ENCODE data around the gene FOCAD. TPM values are rescaled to one million over a fixed set of nuclear protein-coding genes. Genes with fewer than 3 reads are reported as not detected.
A peak's percentile ranks its signal among the peaks of the same experiment; 100 is the strongest.

Gene FOCAD, protein sequence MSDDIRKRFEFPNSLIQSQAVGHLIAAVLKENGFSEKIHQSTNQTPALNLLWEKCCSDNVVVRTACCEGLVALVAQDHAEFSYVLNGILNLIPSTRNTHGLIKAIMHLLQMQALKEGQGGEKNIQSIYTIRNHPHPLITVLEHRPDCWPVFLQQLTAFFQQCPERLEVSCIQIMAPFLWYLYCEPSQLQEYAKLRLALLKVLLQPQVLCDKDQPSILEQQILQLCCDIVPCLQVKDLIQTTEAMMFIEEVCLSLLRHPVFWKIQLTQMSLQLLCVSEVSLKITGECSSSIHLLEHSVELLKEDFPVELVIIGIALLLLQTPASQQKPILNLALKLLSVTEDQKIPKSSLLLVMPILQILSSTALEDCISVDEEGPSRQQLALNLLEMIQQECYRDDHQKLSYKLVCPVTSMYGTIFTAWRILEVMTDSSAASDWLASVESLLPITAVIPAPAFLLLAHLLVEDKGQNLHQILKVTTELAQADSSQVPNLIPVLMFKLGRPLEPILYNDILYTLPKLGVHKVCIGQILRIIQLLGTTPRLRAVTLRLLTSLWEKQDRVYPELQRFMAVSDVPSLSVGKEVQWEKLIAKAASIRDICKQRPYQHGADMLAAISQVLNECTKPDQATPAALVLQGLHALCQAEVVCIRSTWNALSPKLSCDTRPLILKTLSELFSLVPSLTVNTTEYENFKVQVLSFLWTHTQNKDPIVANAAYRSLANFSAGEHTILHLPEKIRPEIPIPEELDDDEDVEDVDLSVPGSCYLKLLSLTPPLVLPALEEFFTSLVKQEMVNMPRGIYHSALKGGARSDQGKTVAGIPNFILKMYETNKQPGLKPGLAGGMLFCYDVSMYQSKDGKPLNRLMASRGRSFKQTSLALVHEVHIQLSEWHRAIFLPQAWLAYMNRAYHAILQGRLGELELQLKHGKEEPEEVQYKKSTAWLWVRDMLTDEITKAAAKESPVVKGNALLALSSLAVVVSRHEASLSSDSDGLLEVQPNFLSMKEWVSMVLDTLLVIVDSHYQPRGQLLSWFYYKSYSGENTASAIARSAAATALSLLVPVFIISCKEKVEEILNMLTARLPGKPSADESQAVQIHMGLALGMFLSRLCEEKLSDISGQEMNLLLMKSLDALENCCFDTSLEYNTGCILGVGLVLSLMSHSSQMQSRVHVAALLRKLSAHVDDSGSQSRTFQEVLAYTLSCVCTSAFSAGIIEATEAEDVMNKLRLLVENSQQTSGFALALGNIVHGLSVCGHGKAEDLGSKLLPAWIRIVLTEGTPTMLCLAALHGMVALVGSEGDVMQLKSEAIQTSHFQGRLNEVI (N-terminal part only)
- 26.2 to 51.1 TPM (median 28.7 TPM) in 3 replicates for total RNA-seq
- long read RNA-seq, full-length matches to known transcripts, result 10 of 68 reads
- long read RNA-seq, partial matches to known transcripts, result 9 of 68 reads
- long read RNA-seq, other reads (novel, unspliced or antisense), result 49 of 68 reads

DNA sequence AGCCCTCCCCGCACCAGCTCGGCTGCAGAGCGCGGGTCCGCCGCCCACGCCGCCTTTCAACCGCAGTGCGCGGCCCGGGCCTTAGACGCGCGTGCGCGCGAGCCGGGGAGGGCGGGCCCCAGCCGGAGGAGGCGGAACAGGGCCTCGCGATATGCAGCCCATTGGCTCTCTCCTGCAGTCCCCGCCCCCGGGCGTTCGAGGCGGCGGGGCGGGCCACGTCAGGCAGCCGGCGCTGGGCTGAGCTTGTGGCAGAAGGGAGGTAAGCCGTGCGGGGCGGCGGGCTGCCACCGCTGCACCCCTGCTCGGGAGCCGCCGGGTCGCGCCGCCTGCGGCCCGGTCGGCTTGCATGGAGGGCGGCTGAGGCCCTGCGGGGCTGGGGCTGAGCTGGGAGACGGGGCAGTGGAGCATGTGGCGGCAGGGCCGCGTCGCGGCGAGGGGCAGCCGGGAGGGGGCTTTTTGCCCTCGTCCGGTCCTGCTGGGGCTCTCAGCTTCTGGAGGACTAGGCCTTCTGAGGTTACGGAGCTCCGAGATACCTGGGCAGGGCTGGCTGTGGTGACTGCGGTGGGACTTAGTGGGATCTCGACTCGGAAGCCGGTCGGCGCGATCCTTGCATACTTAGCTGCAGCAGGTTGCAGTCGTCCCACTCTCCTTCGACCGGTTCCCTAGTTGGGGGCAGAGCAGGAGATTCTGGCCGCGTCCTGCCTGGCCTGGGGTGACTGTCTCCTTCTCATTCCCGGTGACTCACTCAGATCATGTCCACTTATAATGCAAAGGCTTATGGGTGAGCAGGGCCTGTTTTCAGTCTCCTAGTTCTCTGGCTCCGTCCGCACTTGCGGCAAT is at the start of gene FOCAD:
Gene FOCAD (plus strand): TSS at position 225 of the 840 bp plus-strand sequence. CDS start 31,095 bp downstream, outside the sequence.
- TF ChIP-seq, protein P1, sequence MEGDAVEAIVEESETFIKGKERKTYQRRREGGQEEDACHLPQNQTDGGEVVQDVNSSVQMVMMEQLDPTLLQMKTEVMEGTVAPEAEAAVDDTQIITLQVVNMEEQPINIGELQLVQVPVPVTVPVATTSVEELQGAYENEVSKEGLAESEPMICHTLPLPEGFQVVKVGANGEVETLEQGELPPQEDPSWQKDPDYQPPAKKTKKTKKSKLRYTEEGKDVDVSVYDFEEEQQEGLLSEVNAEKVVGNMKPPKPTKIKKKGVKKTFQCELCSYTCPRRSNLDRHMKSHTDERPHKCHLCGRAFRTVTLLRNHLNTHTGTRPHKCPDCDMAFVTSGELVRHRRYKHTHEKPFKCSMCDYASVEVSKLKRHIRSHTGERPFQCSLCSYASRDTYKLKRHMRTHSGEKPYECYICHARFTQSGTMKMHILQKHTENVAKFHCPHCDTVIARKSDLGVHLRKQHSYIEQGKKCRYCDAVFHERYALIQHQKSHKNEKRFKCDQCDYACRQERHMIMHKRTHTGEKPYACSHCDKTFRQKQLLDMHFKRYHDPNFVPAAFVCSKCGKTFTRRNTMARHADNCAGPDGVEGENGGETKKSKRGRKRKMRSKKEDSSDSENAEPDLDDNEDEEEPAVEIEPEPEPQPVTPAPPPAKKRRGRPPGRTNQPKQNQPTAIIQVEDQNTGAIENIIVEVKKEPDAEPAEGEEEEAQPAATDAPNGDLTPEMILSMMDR (IDR thresholded peaks at IDR 0.05), result peak; percentile 11
- peak; percentile 99 for DNase-seq (ENCODE audit: low spot score)
- Mint-ChIP-seq H3K27ac (ENCODE audit: unreplicated experiment) (peak within 1 kb of the TSS; percentile 95), H3K36me3 (ENCODE audit: low read depth) (no peaks in the 10 kb centered on the region), H3K27me3 (ENCODE audit: low read depth) (no peaks in the 10 kb centered on the region), H3K4me3 (ENCODE audit: unreplicated experiment) (peak within 1 kb of the TSS; percentile 88), H3K4me1 (ENCODE audit: low read depth) (peaks cover 25% of the 10 kb centered on the region), H3K9me3 (ENCODE audit: low read depth) (no peaks in the 10 kb centered on the region)

DNA sequence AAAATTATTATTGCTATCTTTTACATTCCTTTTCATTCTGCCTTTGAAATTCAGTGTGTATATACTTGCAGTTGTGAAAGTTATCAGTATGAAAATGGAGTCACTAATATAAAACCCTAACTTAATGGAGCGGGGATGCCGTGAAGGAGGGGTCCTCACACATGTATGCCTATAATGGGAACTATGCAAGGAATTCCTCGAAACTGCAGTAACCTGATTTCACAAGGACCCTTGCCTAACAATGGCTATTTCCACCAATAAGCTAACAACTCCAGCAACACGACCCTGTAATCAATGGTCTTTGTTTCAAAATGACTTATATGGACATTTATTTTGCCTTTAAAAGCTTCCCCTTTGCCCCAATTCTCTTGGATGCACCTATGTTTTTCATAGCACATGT is 49.2 kb upstream of the FOCAD start:
- Mint-ChIP-seq H3K4me3 (ENCODE audit: unreplicated experiment) (no peak overlapping the region), H3K9me3 (ENCODE audit: low read depth) (no peaks in the 10 kb centered on the region), H3K4me1 (ENCODE audit: low read depth) (peaks cover 25% of the 10 kb centered on the region), H3K27me3 (ENCODE audit: low read depth) (peaks cover 12% of the 10 kb centered on the region), H3K27ac (ENCODE audit: unreplicated experiment) (no peak overlapping the region), H3K36me3 (ENCODE audit: low read depth) (no peaks in the 10 kb centered on the region)
- TF ChIP-seq, protein P1 (IDR thresholded peaks at IDR 0.05), result no peak
- no peak for DNase-seq (ENCODE audit: low spot score)

DNA sequence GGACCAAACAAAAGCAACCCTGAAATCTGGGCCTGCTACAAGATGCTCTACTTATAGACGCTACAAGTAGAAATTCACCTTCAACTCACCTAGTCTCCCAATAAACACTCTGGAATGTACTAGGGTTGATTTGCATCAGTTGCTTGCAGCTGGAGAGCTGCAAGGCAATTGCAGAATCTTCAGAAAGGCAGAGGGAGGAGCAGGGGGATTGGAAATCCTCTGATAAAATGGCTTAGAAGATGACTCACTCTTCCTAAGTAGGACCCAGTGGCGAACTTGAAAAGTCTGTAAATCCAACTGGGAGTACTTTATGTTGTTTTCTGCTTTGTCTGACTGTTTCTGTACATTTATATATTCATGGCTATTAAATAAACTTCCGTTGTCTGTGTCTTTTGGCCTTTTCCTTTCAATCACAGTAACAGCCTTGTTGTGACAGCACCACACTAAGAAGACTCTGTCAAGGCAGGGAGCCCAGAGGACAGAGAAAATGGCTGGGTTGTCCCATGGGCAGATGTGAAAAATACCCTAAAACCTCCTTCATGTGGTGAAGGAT is 47.1 kb upstream of the FOCAD start:
- Mint-ChIP-seq H3K27ac (ENCODE audit: unreplicated experiment) (no peak overlapping the region), H3K4me1 (ENCODE audit: low read depth) (peaks cover 28% of the 10 kb centered on the region), H3K9me3 (ENCODE audit: low read depth) (no peaks in the 10 kb centered on the region), H3K36me3 (ENCODE audit: low read depth) (no peaks in the 10 kb centered on the region), H3K27me3 (ENCODE audit: low read depth) (peaks cover 8% of the 10 kb centered on the region), H3K4me3 (ENCODE audit: unreplicated experiment) (no peak overlapping the region)
- no peak for DNase-seq (ENCODE audit: low spot score)
- TF ChIP-seq, protein P1 (IDR thresholded peaks at IDR 0.05), result no peak

DNA sequence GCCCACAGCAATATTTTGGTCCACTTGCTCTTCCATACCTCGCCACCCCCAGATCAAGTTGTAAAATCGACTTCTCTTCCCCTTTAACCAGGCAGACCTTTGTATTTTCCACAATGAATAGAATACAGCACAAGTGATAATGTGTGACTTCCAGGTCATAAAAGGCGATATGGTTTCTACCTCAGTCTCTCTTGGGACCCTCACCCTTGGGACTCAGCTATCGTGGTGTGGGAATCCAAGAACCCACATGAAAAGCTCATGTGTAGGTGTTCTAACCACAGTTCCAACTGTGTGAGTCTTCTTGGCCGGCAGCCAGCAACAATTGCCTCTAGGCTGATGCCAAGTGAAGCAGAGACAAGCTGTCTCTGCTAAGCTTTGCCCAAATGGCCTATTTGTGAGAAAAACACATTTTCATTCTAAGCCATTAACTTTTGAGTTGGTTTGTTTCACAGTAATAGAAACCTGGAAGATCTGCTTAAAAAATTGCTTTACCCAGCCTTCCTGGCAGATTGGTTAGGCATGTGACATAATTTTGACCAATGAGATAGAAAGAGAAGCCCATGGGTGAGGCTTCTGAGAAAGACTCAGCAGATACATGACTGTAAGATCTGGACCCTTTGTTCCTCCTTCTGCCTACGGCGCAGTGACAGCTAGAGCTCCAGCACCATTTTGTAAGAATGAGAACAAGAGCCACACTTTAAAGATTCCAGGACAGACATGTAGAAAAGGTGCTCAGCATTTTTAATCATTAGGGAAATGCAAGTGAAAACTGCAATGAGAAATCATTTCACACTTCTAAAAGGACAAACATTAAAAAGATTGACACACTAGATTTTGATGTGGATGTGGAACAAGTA is 43.5 kb upstream of the FOCAD start:
- no peak overlapping the region for H3K4me3 Mint-ChIP-seq (ENCODE audit: unreplicated experiment)
- DNase-seq (ENCODE audit: low spot score), result no peak

More for the DNA sequence above, 43.5 kb upstream of the FOCAD start:
- Mint-ChIP-seq H3K27me3 (ENCODE audit: low read depth) (peaks cover 23% of the 10 kb centered on the region), H3K27ac (ENCODE audit: unreplicated experiment) (no peak overlapping the region), H3K4me1 (ENCODE audit: low read depth) (peaks cover 26% of the 10 kb centered on the region), H3K36me3 (ENCODE audit: low read depth) (no peaks in the 10 kb centered on the region), H3K9me3 (ENCODE audit: low read depth) (no peaks in the 10 kb centered on the region)
- TF ChIP-seq, protein P1 (IDR thresholded peaks at IDR 0.05), result no peak

Data from chondrocyte (in vitro differentiated cells).